Mesenchymal stem cell (in vitro differentiated cells and primary cell): ENCODE data around the gene IRF2.

Source experiments
- DNase-seq: peaks from one replicate; pipeline ENCODE4 v3.0.0-alpha.2; 2013
- H2AFZ ChIP-seq: one replicate; pipeline ENCODE4 v1.6.1; 2013; ENCODE audit warnings: low read depth, mild to moderate bottlenecking, control low read depth, inconsistent platforms, low read length, moderate library complexity
- H2AK5ac ChIP-seq: 2 replicates; pipeline ENCODE4 v1.6.1; 2013; ENCODE audit warnings: low read length, moderate library complexity, mild to moderate bottlenecking, inconsistent platforms; ENCODE audit not compliant: severe bottlenecking
- H2BK120ac ChIP-seq: one replicate; pipeline ENCODE4 v1.6.1; 2013; ENCODE audit warnings: low read depth, mild to moderate bottlenecking, inconsistent platforms, low read length, moderate library complexity
- H2BK12ac ChIP-seq, 2 experiments: one replicate each; pipeline ENCODE4 v1.6.1; 2013; ENCODE audit warnings: inconsistent platforms in 2 of 2, low read length in 2 of 2, mild to moderate bottlenecking in 2 of 2, moderate library complexity in 2 of 2, control low read depth in 1 of 2
- H2BK15ac ChIP-seq: one replicate; pipeline ENCODE4 v1.6.1; 2013; ENCODE audit warnings: mild to moderate bottlenecking, low read depth, inconsistent platforms; ENCODE audit not compliant: poor library complexity, severe bottlenecking
- H2BK5ac ChIP-seq: 2 replicates; pipeline ENCODE4 v1.6.1; 2013; ENCODE audit warnings: low read depth, mild to moderate bottlenecking, low read length, control low read depth, inconsistent platforms; ENCODE audit not compliant: poor library complexity, severe bottlenecking
- H3K14ac ChIP-seq, 2 experiments: one replicate each; pipeline ENCODE4 v1.6.1; 2013; ENCODE audit warnings: inconsistent platforms in 2 of 2, low read length in 2 of 2, control low read depth in 1 of 2, mild to moderate bottlenecking in 1 of 2, moderate library complexity in 1 of 2
- H3K18ac ChIP-seq, 2 experiments: one replicate each; pipeline ENCODE4 v1.6.1; 2013; ENCODE audit warnings: inconsistent platforms in 2 of 2, low read length in 2 of 2, control low read depth in 1 of 2, low read depth in 1 of 2, mild to moderate bottlenecking in 1 of 2
- H3K23ac ChIP-seq, 2 experiments: one replicate each; pipeline ENCODE4 v1.6.1; 2013; ENCODE audit warnings: inconsistent platforms in 2 of 2, low read length in 2 of 2, mild to moderate bottlenecking in 2 of 2, moderate library complexity in 2 of 2, control low read depth in 1 of 2
- H3K27ac ChIP-seq: 2 replicates; pipeline ENCODE4 v1.5.1; 2013; ENCODE audit warnings: mild to moderate bottlenecking, moderate library complexity, low read length, control low read depth, inconsistent platforms; ENCODE audit not compliant: poor library complexity, severe bottlenecking
- H3K27me3 ChIP-seq, 2 experiments: 2 replicates each; pipeline versions ENCODE4 v1.6.1 to v1.7.0; 2013; ENCODE audit warnings: low read length in 2 of 2, mild to moderate bottlenecking in 2 of 2, moderate library complexity in 2 of 2, control low read depth in 1 of 2, inconsistent platforms in 1 of 2; ENCODE audit not compliant: control insufficient read depth in 1 of 2, insufficient read depth in 1 of 2
- H3K36me3 ChIP-seq, 2 experiments: 2 replicates each; pipeline versions ENCODE4 v1.6.1 to v1.7.0; 2013; ENCODE audit warnings: low read length in 2 of 2, control low read depth in 1 of 2, inconsistent platforms in 1 of 2, low read depth in 1 of 2, mild to moderate bottlenecking in 1 of 2; ENCODE audit not compliant: insufficient read depth in 2 of 2, control insufficient read depth in 1 of 2
- H3K4ac ChIP-seq, 2 experiments: one replicate each; pipeline ENCODE4 v1.6.1; 2013; ENCODE audit warnings: inconsistent platforms in 2 of 2, low read length in 2 of 2, mild to moderate bottlenecking in 2 of 2, moderate library complexity in 2 of 2, control low read depth in 1 of 2, low read depth in 1 of 2
- H3K4me1 ChIP-seq: 2 replicates; pipeline ENCODE4 v1.6.1; 2013; ENCODE audit warnings: low read depth, low read length, control low read depth; ENCODE audit not compliant: control insufficient read depth, insufficient read depth
- H3K4me2 ChIP-seq: 2 replicates; pipeline ENCODE4 v1.6.1; 2013; ENCODE audit warnings: low read length, mild to moderate bottlenecking, inconsistent platforms; ENCODE audit not compliant: poor library complexity, severe bottlenecking
- H3K4me3 ChIP-seq, 2 experiments: 2 replicates each; pipeline versions ENCODE4 v1.5.1 to v1.7.0; 2013; ENCODE audit warnings: low read length in 2 of 2, mild to moderate bottlenecking in 2 of 2, control low read depth in 1 of 2, low read depth in 1 of 2; ENCODE audit not compliant: insufficient read depth in 1 of 2
- H3K79me1 ChIP-seq: replicated peaks from 2 replicates; pipeline ENCODE4 v1.6.1; 2013; ENCODE audit warnings: mild to moderate bottlenecking, control low read depth, low read length, inconsistent platforms; ENCODE audit not compliant: poor library complexity, severe bottlenecking
- H3K9ac ChIP-seq: 2 replicates; pipeline ENCODE4 v1.7.0; 2013; ENCODE audit warnings: mild to moderate bottlenecking, low read length, moderate library complexity
- H3K9me3 ChIP-seq: 2 replicates; pipeline ENCODE4 v1.7.0; 2013; ENCODE audit warnings: mild to moderate bottlenecking, low read length; ENCODE audit not compliant: control insufficient read depth
- H4K8ac ChIP-seq: one replicate; pipeline ENCODE4 v1.6.1; 2013; ENCODE audit warnings: inconsistent platforms, mild to moderate bottlenecking, low read length, moderate library complexity
- H4K91ac ChIP-seq: one replicate; pipeline ENCODE4 v1.6.1; 2013; ENCODE audit warnings: mild to moderate bottlenecking, low read length, inconsistent platforms
- WGBS: methylation state at CpG from one replicate; pipeline ENCODE4 v1.1.7; 2013; ENCODE audit warnings: mixed read lengths; 5-methylcytosine and 5-hydroxymethylcytosine counted together

Gene IRF2

GRCh38 chr4:184463856-184464255 lies 10.5 kb downstream of the IRF2 start:
- H3K18ac ChIP-seq = no peak overlapping the region
- H3K4ac ChIP-seq = no peak overlapping the region
- H3K4me2 ChIP-seq = no peak overlapping the region
- no peak overlapping the region for H2BK12ac ChIP-seq
- no peak overlapping the region for H2BK120ac ChIP-seq
- H2AK5ac ChIP-seq = no peak overlapping the region
- H3K27me3 ChIP-seq = no peaks in the 10 kb centered on the region
- no peak overlapping the region for H3K23ac ChIP-seq
- no peak overlapping the region for H2BK15ac ChIP-seq
- no peak overlapping the region for H3K27ac ChIP-seq
- H2AFZ ChIP-seq = no peak overlapping the region
- H3K79me1 ChIP-seq = peaks cover 34% of the 10 kb centered on the region
- H3K4me3 ChIP-seq = no peak overlapping the region
- no peaks in the 10 kb centered on the region for H3K9me3 ChIP-seq
- 97% methylated on average over 5 of the region's 5 CpGs for WGBS
- H3K36me3 ChIP-seq = peaks cover 0 to 23% of the 10 kb centered on the region in 2 experiments
- no peak overlapping the region for H3K9ac ChIP-seq
- H2BK5ac ChIP-seq = no peak overlapping the region
- peaks cover 1% of the 10 kb centered on the region for H3K4me1 ChIP-seq
- H4K8ac ChIP-seq = no peak overlapping the region
- no peak overlapping the region for H4K91ac ChIP-seq
- DNase-seq = no peak
- H3K14ac ChIP-seq = no peak overlapping the region

- Histone ChIP-seq H3K23ac (no peak overlapping the region), H2BK15ac (no peak overlapping the region), H3K9ac (no peak overlapping the region), H2AFZ (no peak overlapping the region), H2AK5ac (no peak overlapping the region), H3K27me3 (no peaks in the 10 kb centered on the region), H2BK120ac (no peak overlapping the region), H3K4me2 (no peak overlapping the region), H3K4me1 (peaks cover 1% of the 10 kb centered on the region), H4K8ac (no peak overlapping the region), H2BK12ac (no peak overlapping the region), H3K18ac (no peak overlapping the region), H3K79me1 (peaks cover 30% of the 10 kb centered on the region), H4K91ac (no peak overlapping the region), H3K27ac (no peak overlapping the region), H3K36me3 (peaks cover 0 to 23% of the 10 kb centered on the region in 2 experiments), H3K14ac (no peak overlapping the region), H3K4ac (no peak overlapping the region), H2BK5ac (no peak overlapping the region), H3K4me3 (no peak overlapping the region), H3K9me3 (no peaks in the 10 kb centered on the region)
- no CpG with 5 or more reads among the region's 2 CpGs for WGBS
- no peak for DNase-seq
These were observed 11.2 kb downstream of the IRF2 start for GRCh38 chr4:184463158-184463557.

- H2BK15ac ChIP-seq = no peak overlapping the region
- no peak overlapping the region for H3K18ac ChIP-seq
- no peaks in the 10 kb centered on the region for H3K9me3 ChIP-seq
- H3K4me3 ChIP-seq = no peak overlapping the region
- WGBS = 100% methylated on average over 2 of the region's 2 CpGs
- no peak overlapping the region for H3K23ac ChIP-seq
- no peak overlapping the region for H3K4ac ChIP-seq
- H2BK120ac ChIP-seq = no peak overlapping the region
- peaks cover 0 to 23% of the 10 kb centered on the region in 2 experiments for H3K36me3 ChIP-seq
- H4K8ac ChIP-seq = no peak overlapping the region
- H3K14ac ChIP-seq = no peak overlapping the region
- peaks cover 1% of the 10 kb centered on the region for H3K4me1 ChIP-seq
- H3K4me2 ChIP-seq = no peak overlapping the region
- H2BK12ac ChIP-seq = no peak overlapping the region
- peaks cover 32% of the 10 kb centered on the region for H3K79me1 ChIP-seq
- H4K91ac ChIP-seq = no peak overlapping the region
- no peaks in the 10 kb centered on the region for H3K27me3 ChIP-seq
- H2AFZ ChIP-seq = no peak overlapping the region
- no peak overlapping the region for H2BK5ac ChIP-seq
- no peak overlapping the region for H2AK5ac ChIP-seq
- no peak overlapping the region for H3K9ac ChIP-seq
- DNase-seq = no peak
- H3K27ac ChIP-seq = no peak overlapping the region
These were observed 11.6 kb downstream of the IRF2 start for GRCh38 chr4:184462724-184463123.

GRCh38 chr4:184461711-184462441 lies 12.5 kb downstream of the IRF2 start:
- Histone ChIP-seq H3K4me1 (peaks cover 1% of the 10 kb centered on the region), H3K14ac (no peak overlapping the region), H3K36me3 (peaks cover 4 to 22% of the 10 kb centered on the region in 2 experiments), H3K79me1 (peaks cover 34% of the 10 kb centered on the region), H2BK12ac (no peak overlapping the region), H3K4me3 (no peak overlapping the region), H3K23ac (no peak overlapping the region), H4K8ac (no peak overlapping the region), H3K4ac (no peak overlapping the region), H3K27me3 (no peaks in the 10 kb centered on the region), H3K27ac (no peak overlapping the region), H2BK5ac (no peak overlapping the region), H3K4me2 (no peak overlapping the region), H4K91ac (no peak overlapping the region), H2AFZ (no peak overlapping the region), H3K9ac (no peak overlapping the region), H2BK120ac (no peak overlapping the region), H3K9me3 (no peaks in the 10 kb centered on the region), H2AK5ac (no peak overlapping the region), H3K18ac (no peak overlapping the region), H2BK15ac (no peak overlapping the region)
- WGBS = 70% methylated on average over 5 of the region's 7 CpGs
- DNase-seq = no peak
